ENCODE data around the gene RNF223.
A peak's percentile ranks its signal among the peaks of the same experiment; 100 is the strongest.
"Not testable (repeated sequence)": the region's sequence is repeated elsewhere in the genome, so short reads cannot be mapped to it uniquely, and the experiment has no call there.

Gene RNF223

DNA sequence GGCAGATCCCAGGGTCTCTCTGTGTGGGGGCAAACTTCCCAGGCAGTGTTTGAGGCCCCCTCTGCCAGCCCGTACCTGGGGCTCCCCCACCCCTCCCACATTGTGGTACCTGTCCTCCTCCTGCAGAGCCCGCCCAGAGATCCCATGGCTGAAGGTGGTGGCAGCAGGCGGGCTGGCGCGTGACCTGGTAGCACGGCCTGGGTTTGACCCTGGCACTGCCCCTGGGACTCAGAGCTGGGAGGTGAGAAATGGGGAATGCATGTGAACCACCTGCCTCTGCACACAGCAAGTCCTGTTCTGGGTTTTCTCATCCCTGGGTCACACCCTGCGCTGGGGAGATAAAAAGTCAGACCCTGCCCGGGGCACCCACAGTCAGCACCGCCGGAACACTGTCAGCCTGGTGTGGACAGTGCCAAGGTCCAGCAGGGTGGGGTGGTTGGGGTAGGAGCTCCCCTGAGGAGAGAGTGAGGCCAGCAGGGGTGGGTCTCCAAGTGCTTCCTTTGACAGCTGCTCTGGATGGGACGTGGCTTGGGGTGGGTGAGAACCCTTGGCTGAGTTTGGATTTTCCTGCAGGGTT is 42.4 kb downstream of the RNF223 start:
- H3K4me3 ChIP-seq (ENCODE audit: low read depth, low read length) = no peak overlapping the region
- DNase-seq (ENCODE audit: low read depth, low spot score) = no peak
- TF ChIP-seq, protein P1, sequence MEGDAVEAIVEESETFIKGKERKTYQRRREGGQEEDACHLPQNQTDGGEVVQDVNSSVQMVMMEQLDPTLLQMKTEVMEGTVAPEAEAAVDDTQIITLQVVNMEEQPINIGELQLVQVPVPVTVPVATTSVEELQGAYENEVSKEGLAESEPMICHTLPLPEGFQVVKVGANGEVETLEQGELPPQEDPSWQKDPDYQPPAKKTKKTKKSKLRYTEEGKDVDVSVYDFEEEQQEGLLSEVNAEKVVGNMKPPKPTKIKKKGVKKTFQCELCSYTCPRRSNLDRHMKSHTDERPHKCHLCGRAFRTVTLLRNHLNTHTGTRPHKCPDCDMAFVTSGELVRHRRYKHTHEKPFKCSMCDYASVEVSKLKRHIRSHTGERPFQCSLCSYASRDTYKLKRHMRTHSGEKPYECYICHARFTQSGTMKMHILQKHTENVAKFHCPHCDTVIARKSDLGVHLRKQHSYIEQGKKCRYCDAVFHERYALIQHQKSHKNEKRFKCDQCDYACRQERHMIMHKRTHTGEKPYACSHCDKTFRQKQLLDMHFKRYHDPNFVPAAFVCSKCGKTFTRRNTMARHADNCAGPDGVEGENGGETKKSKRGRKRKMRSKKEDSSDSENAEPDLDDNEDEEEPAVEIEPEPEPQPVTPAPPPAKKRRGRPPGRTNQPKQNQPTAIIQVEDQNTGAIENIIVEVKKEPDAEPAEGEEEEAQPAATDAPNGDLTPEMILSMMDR (IDR thresholded peaks at IDR 0.05; ENCODE audit: low read depth, low read length) = no peak
- in situ Hi-C loops (cut with HindIII; ENCODE audit: low sequenced_read_pairs) = no loop called here

DNA sequence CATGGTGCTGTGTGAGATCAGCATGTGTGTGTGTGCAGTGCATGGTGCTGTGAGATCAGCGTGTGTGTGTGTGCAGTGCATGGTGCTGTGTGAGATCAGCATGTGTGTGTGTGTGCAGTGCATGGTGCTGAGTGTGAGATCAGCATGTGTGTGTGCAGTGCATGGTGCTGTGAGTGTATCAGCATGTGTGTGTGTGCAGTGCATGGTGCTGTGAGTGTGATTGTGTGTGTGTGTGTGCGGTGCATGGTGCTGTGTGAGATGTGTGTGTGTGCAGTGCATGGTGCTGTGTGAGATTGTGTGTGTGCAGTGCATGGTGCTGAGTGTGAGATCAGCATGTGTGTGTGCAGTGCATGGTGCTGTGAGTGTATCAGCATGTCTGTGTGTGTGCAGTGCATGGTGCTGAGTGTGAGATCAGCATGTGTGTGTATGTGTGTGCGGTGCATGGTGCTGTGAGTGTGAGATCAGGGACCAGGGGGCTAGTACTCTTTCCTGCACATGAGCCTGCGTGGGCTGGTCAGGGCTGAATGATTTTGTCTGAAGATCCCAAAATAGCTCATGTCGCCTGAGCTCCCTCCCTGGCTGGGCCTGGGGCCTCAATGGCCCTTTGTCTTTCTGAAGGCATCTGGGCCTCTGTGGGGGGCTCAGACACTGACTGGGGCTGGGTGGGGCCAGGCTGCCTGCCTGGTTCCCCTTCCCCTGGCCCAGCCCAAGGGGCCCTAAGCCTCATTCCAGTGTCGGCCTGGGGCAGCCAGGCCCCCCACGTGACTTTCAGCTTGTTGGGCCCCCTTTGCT is 43.0 kb downstream of the RNF223 start:
- H3K4me3 ChIP-seq (ENCODE audit: low read depth, low read length); in situ Hi-C loops (cut with HindIII; ENCODE audit: low sequenced_read_pairs); DNase-seq (ENCODE audit: low read depth, low spot score): not testable (repeated sequence)

DNA sequence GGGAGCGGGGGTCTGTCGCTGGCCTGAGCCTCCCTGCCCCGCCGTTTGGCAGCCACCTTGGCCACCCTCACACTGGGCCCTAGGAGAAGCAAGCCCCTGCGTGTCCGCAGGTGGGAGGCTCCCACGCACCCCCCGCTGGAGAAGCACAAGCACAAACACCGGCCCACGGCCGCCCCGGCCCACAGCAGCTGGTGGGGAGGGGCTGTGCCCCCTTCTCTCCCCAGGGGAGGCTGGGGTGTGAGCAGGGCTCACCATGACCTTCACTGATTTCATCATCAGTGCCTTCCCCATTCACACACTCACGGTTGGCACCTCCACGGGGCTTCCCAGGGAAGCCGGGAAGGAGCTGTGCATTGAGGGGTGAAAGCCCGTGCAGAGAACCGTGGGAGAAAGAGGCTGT is 46.3 kb downstream of the RNF223 start:
- no peak for DNase-seq (ENCODE audit: low read depth, low spot score)
- in situ Hi-C loops (cut with HindIII; ENCODE audit: low sequenced_read_pairs) = no loop called here
- no peak overlapping the region for H3K4me3 ChIP-seq (ENCODE audit: low read depth, low read length)
- TF ChIP-seq, protein P1 (IDR thresholded peaks at IDR 0.05; ENCODE audit: low read depth, low read length) = no peak

DNA sequence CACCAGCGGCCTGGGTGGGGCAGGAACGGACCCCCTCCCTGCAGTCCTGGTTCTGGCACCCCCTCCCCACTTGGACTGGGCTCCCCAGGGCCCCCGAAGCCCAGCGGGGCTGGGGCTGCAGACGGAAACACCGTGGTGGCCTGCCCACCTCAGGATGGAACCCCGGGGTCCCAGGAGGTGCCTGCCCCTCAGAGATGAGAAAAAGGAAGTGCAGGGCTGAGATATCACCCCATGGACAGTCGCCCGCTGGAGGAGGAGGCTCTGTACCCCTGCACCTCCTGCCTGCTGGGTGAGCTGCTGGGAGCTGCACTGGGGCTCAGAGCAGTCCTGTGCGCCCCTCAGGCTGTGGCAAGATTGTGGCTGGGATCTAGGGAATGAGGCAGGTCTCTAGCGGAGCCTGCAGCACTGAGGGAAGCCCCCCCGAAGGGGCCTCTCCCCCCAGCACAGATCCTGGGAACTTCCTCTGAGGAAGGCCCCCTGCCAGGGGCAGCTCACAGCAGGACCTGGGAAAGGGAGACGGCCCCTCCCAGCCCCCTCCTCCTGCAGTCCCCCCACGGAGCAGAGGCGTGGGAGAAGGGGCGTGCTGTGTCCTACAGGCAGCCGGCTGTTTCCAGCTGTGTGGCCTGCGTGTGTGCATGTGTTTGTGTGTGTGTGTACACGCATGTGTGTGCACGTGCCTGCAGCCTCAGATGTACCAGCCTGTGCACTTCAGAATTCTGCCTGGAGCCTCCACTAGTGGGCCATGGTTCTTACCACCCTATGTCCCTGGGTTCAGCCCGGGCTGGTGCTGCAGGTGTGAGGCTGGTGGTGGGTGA is 47.3 kb downstream of the RNF223 start:
- TF ChIP-seq, protein P1 (IDR thresholded peaks at IDR 0.05; ENCODE audit: low read depth, low read length) = no peak
- in situ Hi-C loops (cut with HindIII; ENCODE audit: low sequenced_read_pairs) = no loop called here
- no peak overlapping the region for H3K4me3 ChIP-seq (ENCODE audit: low read depth, low read length)

DNA sequence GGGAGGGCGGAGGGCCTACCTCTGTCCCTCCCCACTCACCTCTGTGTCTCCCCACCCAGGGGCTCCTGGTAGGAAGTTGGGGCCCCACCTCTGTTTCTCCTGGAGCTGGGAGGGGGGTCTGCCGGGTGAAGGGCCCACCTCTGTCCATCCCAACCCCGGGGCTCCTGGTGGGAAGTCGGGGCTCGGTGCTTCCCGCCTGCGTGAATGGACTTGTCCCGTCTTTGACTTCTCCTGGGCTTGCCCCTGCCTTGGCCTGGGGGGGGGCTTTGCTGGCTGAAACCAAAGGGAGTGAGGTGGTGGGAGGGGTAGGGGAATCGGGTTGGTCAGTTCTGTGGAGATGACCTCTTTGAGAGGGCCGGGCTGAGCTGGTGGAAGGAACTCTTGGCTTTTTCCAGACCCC is 48.4 kb downstream of the RNF223 start:
- H3K4me3 ChIP-seq (ENCODE audit: low read depth, low read length) = no peak overlapping the region
- in situ Hi-C loops (cut with HindIII; ENCODE audit: low sequenced_read_pairs) = no loop called here
- TF ChIP-seq, protein P1 (IDR thresholded peaks at IDR 0.05; ENCODE audit: low read depth, low read length) = no peak
- no peak for DNase-seq (ENCODE audit: low read depth, low spot score)

More for the DNA sequence above, 47.3 kb downstream of the RNF223 start:
- DNase-seq (ENCODE audit: low read depth, low spot score) = peak; percentile 9

DNA sequence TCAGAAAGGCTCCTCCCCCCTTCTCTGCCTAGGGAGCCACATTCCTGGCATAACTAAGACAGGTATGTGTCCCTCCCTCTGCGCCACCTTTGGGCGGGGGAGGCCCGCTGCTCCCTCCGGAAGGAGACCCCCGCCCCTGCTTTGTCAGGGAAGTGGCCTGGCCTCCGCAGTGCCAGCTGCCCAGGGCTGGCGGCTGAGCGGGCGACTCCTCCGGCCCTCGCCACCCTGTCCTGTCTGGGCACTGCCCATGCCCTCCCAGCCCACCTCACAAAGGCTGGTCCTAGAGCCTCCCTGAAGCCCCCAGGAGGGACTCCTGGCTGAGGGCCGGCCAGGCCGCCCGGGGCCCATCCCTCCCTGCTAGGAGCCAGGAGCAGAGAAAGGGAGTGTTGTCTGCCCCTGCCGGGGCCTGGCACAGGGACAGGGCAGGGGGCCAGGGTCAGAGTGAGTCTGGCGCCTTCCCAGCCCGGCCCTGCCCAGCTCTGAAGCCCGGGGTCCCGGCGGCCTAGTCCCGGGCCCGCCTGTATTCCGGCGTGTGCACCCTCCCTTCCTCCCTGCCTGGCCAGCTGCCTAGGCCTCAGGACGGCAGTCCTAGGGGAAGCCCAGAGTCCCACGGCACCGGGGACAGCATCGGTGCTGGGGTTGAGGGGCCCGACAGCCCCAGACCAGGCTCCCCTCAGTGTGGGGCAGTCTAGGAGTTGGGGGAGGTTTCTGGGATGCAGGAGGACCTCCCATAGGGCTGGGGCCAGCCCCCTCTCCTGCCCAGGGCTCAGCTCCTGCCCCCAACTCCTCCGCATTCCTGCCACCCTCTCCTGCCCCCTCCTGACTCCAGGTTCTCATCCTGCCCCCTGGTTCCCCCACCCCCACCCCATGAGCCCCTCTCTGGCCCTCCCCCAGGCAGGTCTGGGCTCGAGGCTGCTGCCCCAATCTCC is 49.1 kb downstream of the RNF223 start:
- DNase-seq (ENCODE audit: low read depth, low spot score) = peak; percentile 34
- in situ Hi-C loops (cut with HindIII; ENCODE audit: low sequenced_read_pairs) = no loop called here
- H3K4me3 ChIP-seq (ENCODE audit: low read depth, low read length) = no peak overlapping the region
- TF ChIP-seq, protein P1 (IDR thresholded peaks at IDR 0.05; ENCODE audit: low read depth, low read length) = no peak
